Stimulated activated CD4-positive, alpha-beta T cell treated with anti-CD3 and anti-CD28 coated beads, Interleukin-2, amount 100 ng/mL, for 4 hours (primary cell): ENCODE measurements around the gene UBE2E3.
"Not testable (repeated sequence)": the region's sequence is repeated elsewhere in the genome, so short reads cannot be mapped to it uniquely, and the experiment has no call there.

ENCODE experiments used
- DNase-seq: peaks from one replicate; pipeline ENCODE4 v3.0.0-alpha.2; 2020; ENCODE audit warnings: low read depth

The UBE2E3 gene

DNA sequence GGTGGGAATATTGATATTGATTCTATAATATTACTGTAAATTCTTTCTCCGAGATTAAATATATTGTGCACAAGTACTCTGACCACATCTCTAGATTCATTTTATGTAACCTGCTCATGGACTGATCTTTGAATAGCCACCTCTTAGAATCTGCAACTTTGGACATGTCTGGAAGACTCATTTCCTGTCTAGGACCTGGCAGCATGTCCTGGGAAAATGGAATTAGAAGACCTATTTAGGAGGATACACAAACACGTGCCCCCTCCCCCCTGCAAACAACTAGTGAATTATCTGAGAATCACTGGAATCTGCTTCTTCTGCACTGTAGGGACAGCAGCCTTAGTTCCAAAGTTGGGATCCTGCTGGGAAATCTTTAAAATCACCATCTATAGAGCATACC, 94.1 kb downstream of the UBE2E3 start:
- no peak for DNase-seq

GRCh38 chr2:181076658-181077057, 96.3 kb downstream of the UBE2E3 start:
- no peak for DNase-seq

- peak; percentile 6 for DNase-seq
Observed at GRCh38 chr2:181077128-181077709, 96.8 kb downstream of the UBE2E3 start.

GRCh38 chr2:181083140-181083539, 102.7 kb downstream of the UBE2E3 start:
- no peak for DNase-seq

DNA sequence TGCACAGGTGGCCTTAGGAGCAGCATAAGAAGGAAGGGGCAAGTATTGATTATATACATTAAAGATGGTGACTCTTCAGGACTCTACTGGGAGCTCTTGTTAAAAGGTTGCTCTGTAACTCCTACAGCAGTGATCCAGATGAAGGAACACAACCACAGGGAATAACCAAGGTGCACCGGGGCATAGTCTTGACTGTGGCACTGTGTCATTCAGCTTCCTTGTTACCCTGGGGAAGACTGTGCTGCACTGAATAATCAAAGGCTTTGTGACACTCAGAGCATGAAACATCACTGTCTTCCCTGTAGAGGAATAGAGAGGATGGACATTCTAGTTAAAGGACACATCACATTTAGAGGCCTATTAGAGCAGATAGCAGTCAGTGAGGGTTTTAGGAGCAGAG, 105.3 kb downstream of the UBE2E3 start:
- DNase-seq: no peak

GRCh38 chr2:181091920-181092319, 111.5 kb downstream of the UBE2E3 start:
- not testable (repeated sequence) for DNase-seq

DNA sequence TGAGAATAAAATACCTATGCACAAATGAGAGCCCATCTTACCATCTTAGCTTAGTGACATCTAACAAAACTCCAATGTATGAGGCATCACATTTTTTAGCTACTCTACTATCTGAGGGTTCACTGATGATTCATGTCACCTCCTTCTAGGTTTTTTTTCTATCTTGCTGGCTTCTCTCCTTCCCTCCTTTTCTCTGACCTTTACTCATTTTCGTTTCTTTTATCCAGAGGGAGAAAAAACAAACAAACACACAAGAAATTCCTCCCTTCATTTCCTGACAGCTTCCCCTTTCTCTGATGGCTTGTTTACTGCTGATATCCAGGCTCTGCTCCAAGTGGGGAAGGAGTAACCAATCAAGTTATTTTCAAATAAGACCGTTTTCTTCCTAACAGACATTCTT, 115.1 kb downstream of the UBE2E3 start:
- no peak for DNase-seq

- DNase-seq: no peak
Observed at GRCh38 chr2:181103659-181104058, 123.3 kb downstream of the UBE2E3 start.

GRCh38 chr2:181104512-181105115, 124.2 kb downstream of the UBE2E3 start:
- peak; percentile 10 for DNase-seq

DNA sequence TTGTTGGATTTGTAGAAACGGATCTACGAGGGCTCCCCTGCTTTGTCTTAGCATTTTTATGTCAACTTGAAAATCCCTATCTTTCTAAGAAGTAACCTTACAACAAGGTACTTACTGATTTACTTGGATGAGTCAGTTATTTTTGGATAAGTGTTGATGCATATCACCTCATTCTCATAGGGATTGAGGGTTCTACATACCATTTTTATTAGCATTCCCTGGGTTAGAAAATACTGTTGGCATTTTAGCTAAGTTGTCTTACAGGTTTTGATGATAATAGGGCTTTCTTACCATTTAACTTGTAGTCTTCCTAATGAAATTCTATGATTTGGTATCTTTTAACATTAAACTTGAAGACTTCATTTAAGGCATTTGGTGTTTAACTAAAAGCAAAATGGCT, 125.2 kb downstream of the UBE2E3 start:
- no peak for DNase-seq

DNA sequence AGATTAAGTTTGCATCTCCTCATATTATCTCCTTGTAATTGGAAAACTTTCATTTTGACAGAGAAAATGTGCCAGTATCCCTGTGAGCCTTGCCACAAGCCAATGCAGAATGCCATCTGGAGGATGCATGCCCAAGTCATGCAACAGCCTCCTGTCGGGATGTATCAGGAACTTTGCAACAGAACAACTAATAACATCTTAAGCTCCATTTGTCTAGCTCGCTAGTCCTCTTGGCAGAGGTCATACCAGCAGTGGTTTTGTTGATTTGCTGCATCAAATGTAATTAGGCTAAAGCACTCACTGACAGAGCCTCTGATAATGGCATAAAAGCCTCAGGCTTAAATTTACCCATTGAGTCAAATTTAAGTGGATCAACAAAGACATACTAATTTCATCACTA, 125.8 kb downstream of the UBE2E3 start:
- DNase-seq: no peak

- DNase-seq: peak; percentile 10
Observed at GRCh38 chr2:181106789-181107627, 126.6 kb downstream of the UBE2E3 start.

DNA sequence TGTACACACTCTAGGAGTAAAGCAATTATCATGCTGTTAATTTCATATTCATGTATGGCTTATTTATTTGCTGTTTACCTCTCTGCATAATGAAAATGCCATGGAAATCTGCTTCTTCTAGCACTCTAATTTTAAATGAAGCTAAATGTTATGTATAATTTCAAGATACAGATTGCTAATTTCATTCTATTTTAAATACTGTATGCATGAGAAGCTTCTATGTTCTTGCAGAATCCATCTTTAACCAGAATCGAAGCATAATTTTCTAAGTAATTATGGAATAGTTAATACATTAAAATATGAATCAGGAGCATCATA, 127.2 kb downstream of the UBE2E3 start:
- no peak for DNase-seq

DNA sequence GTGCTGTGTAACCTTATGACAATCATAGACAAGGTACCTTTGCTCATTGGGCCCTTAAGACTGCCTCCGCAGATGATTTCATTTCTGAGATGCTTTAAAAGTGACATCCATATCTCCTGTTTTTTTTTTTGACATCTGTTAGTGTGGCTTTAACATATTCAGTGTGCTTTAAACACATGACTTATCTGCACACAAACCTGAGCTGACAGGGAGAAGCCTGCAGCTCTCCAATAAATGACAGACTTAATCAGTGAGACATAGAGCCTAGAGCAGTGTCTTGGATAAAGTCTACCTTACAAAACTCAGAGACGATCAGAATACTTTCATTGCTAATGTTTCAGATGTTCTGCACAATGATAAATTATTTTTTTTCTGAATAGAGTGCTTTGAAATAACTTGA, 130.7 kb downstream of the UBE2E3 start:
- DNase-seq: no peak

- no peak for DNase-seq
Observed at GRCh38 chr2:181112916-181113315, 132.5 kb downstream of the UBE2E3 start.
